Measurements from ENCODE around the gene PPP1R13B. TPM values are rescaled to one million over a fixed set of nuclear protein-coding genes. Genes with fewer than 3 reads are reported as not detected.

PPP1R13B gene
- total RNA-seq, 1 experiment from 2014 or later: 17.8 TPM

- POLR2A ChIA-PET: no interaction called here
- Histone ChIP-seq H3K4me2 (ENCODE audit: low read length) (peak overlapping the region; percentile 28; the same call in 1 of the 2 replicates), H3K9me3 (ENCODE audit: control insufficient read depth in 1 of 2, insufficient read depth in 1 of 2, low read depth in 1 of 2, low read length in 2 of 2) (no peaks in the 10 kb centered on the region), H2AFZ (ENCODE audit: low read depth, low read length, poor library complexity, severe bottlenecking) (no peak overlapping the region), H3K36me3 (ENCODE audit: control insufficient read depth in 1 of 2, insufficient read depth in 2 of 2, low read length in 2 of 2) (no peaks in the 10 kb centered on the region), H3K27me3 (ENCODE audit: insufficient read depth, low read length) (no peaks in the 10 kb centered on the region; the same call in 1 of the 2 replicates), H3K4me1 (ENCODE audit: control insufficient read depth in 1 of 2, insufficient read depth in 2 of 2, low read length in 2 of 2) (peaks cover 9 to 14% of the 10 kb centered on the region in 2 experiments; a peak in 3 of 4 replicates), H3K9ac (ENCODE audit: low read length) (no peak overlapping the region), H3K79me2 (ENCODE audit: insufficient read depth, low read length) (no peaks in the 10 kb centered on the region), H3K9me2 (ENCODE audit: insufficient read depth) (no peaks in the 10 kb centered on the region), H3K4me3 (replicated peaks in 1 of 2; ENCODE audit: low read depth in 1 of 2, low read length in 2 of 2) (no peak overlapping the region), H4K20me1 (ENCODE audit: insufficient read depth) (no peaks in the 10 kb centered on the region), H3K27ac (ENCODE audit: low read depth, low read length) (no peak overlapping the region)
- no peak for TF ChIP-seq ZBTB33 (IDR thresholded peaks at IDR 0.05; ENCODE audit: extremely low read depth, insufficient replicate concordance, low read length)
- TF ChIP-seq ZFX (IDR thresholded peaks at IDR 0.05): no peak
- no peak for TF ChIP-seq FOSL1 (IDR thresholded peaks at IDR 0.05; ENCODE audit: low read depth)
- TF ChIP-seq POLR2AphosphoS5 (IDR thresholded peaks at IDR 0.05; ENCODE audit: low read depth, low read length): no peak
- TF ChIP-seq CBX3 (IDR thresholded peaks at IDR 0.05; ENCODE audit: low read depth): no peak
- TF ChIP-seq MAX (IDR thresholded peaks at IDR 0.05): no peak
- no peak for TF ChIP-seq RAD21 (IDR thresholded peaks at IDR 0.05; ENCODE audit: low read depth)
- TF ChIP-seq CEBPB (IDR thresholded peaks at IDR 0.05; ENCODE audit: low read depth): no peak
- TF ChIP-seq REST (IDR thresholded peaks at IDR 0.05; ENCODE audit: low read depth): no peak
- TF ChIP-seq SIN3A (IDR thresholded peaks at IDR 0.05; ENCODE audit: low read depth): no peak
- TF ChIP-seq ZNF274 (IDR thresholded peaks at IDR 0.05; ENCODE audit: low read depth, low read length): no peak
- TF ChIP-seq EZH2 (IDR thresholded peaks at IDR 0.05): no peak
- no peak for TF ChIP-seq ELF1 (IDR thresholded peaks at IDR 0.05; ENCODE audit: borderline replicate concordance, low read depth)
- no peak for ATAC-seq
- CTCF ChIA-PET: interaction anchor here (0.9 kb wide), 1 partner anchor 45 kb away, joined by 3 read pairs; no protein-coding TSS in a partner anchor
- BruUV-seq (replicated peaks): no TSS peak
- no peak for DNase-seq (ENCODE audit: low read depth, low spot score)
- RAD21 ChIA-PET (ENCODE audit: low non-redundant PET in 1 of 2, low total read pairs in 2 of 2, uncharacterized antibody in 2 of 2, unreplicated experiment in 2 of 2): no interaction called here
- intact Hi-C loops (cut with micrococcal nuclease): no loop called here
Measured at GRCh38 chr14:103855734-103856095, 8.3 kb upstream of the PPP1R13B start.
